GM12878 (cell line): ENCODE data around the gene OR52M1. TPM values are rescaled to one million over a fixed set of nuclear protein-coding genes. Genes with fewer than 3 reads are reported as not detected.

ENCODE experiments used
- ATAC-seq: fragments of 200-7000 bp; cut with Tn5 transposase; 3 replicates; pipeline ENCODE4 v1.9.1; 2020; ENCODE audit warnings: mild to moderate bottlenecking, moderate library complexity
- Bru-seq: library from RNA; stranded (reverse); fragments of 400-500 nt; gene quantifications from one replicate; lab custom pipeline; 2021; lab: Mats Ljungman, UMichigan
- BruChase-seq, 2 experiments: library from RNA; stranded (reverse); fragments of 400-500 nt; gene quantifications; one replicate each; lab custom pipeline; 2021; lab: Mats Ljungman, UMichigan
- BruUV-seq: library from RNA; stranded (reverse); fragments of 400-500 nt; replicated peaks from 2 replicates; lab custom pipeline; 2021; lab: Mats Ljungman, UMichigan
- CTCF ChIA-PET: fragments of 300-600 bp; sonication (Branson Sonifier 250); formaldehyde crosslinking; extraction: SDS; loops from one replicate; lab custom pipeline; 2021; ENCODE audit warnings: inconsistent platforms; lab: Yijun Ruan, JAX
- POLR2A ChIA-PET: fragments of 350-600 bp; formaldehyde crosslinking; extraction: SDS; loops from one replicate; lab custom pipeline; 2021; ENCODE audit warnings: inconsistent platforms; lab: Charles Lee
- RAD21 ChIA-PET: fragments of 300-600 bp; sonication (Branson Sonifier 250); formaldehyde crosslinking; loops from one replicate; lab custom pipeline; 2023; ENCODE audit warnings: antibody characterized with exemption; ENCODE audit not compliant: unreplicated experiment; lab: Charles Lee
- SMC1A ChIA-PET: fragments of 300-600 bp; sonication (Branson Sonifier 250); formaldehyde crosslinking; loops from one replicate; lab custom pipeline; 2023; ENCODE audit not compliant: unreplicated experiment, uncharacterized antibody; lab: Charles Lee
- DNase-seq: peaks from one replicate; pipeline ENCODE4 v3.0.0-alpha.2; 2011; ENCODE audit warnings: low read depth, low spot score
- FAIRE-seq: peaks from 3 replicates; lab custom pipeline; 2011; peaks lifted over from hg19 to GRCh38; lab: Jason Lieb, UNC
- H2AFZ ChIP-seq: 2 replicates; pipeline ENCODE4 v1.6.0; 2011; ENCODE audit warnings: low read depth, low read length, control low read depth; ENCODE audit not compliant: control insufficient read depth
- H3K27ac ChIP-seq: 2 replicates; pipeline ENCODE4 v1.5.1; 2011; ENCODE audit warnings: control low read depth; ENCODE audit not compliant: control insufficient read depth, insufficient read depth
- H3K27me3 ChIP-seq, 2 experiments: replicated peaks in 1 of 2; 2 replicates each; pipeline versions ENCODE4 v1.6.0 to v1.6.1; 2011; ENCODE audit warnings: low read length in 1 of 2; ENCODE audit not compliant: control insufficient read depth in 2 of 2, insufficient read depth in 2 of 2
- H3K36me3 ChIP-seq, 2 experiments: 2 replicates each; pipeline ENCODE4 v1.5.1; 2011; ENCODE audit warnings: low read length in 1 of 2; ENCODE audit not compliant: control insufficient read depth in 2 of 2, insufficient read depth in 2 of 2
- H3K4me1 ChIP-seq: 2 replicates; pipeline ENCODE4 v1.6.1; 2011; ENCODE audit warnings: mild to moderate bottlenecking, low read length, moderate library complexity, mixed read lengths; ENCODE audit not compliant: control insufficient read depth, insufficient read depth
- H3K4me2 ChIP-seq: 2 replicates; pipeline ENCODE4 v1.6.0; 2011; ENCODE audit warnings: control low read depth; ENCODE audit not compliant: control insufficient read depth, insufficient read depth
- H3K4me3 ChIP-seq: fragments of 200-600 bp; sonication (generic); 2 replicates; pipeline ENCODE4 v1.5.1; 2016
- H3K79me2 ChIP-seq: 2 replicates; pipeline ENCODE4 v1.6.0; 2011; ENCODE audit warnings: low read length; ENCODE audit not compliant: control insufficient read depth, insufficient read depth
- H3K9ac ChIP-seq: 2 replicates; pipeline ENCODE4 v1.8.0; 2011; ENCODE audit warnings: low read length, control low read depth, mixed read lengths; ENCODE audit not compliant: control insufficient read depth, insufficient read depth
- H3K9me3 ChIP-seq: replicated peaks from 3 replicates; pipeline ENCODE4 v1.5.1; 2011; ENCODE audit warnings: mild to moderate bottlenecking, low read length; ENCODE audit not compliant: control insufficient read depth, insufficient read depth
- H4K20me1 ChIP-seq: 2 replicates; pipeline ENCODE4 v1.6.0; 2011; ENCODE audit not compliant: control insufficient read depth, insufficient read depth
- CBFB ChIP-seq: IDR thresholded peaks from 2 replicates; pipeline ENCODE4 v1.6.1; 2016; ENCODE audit warnings: antibody characterized with exemption, low read depth
- GATAD2B ChIP-seq: fragments of 450-650 bp; conservative IDR thresholded peaks from 2 replicates; pipeline ENCODE4 v1.6.1; 2017; ENCODE audit warnings: low read depth, mild to moderate bottlenecking, moderate library complexity
- HDAC6 ChIP-seq: fragments of 200-600 bp; sonication (generic); IDR thresholded peaks from one replicate; pipeline ENCODE4 v1.8.0; 2017; ENCODE audit warnings: antibody characterized with exemption; ENCODE audit not compliant: unreplicated experiment
- HDGF ChIP-seq: fragments of 450-650 bp; IDR thresholded peaks from 2 replicates; pipeline ENCODE4 v1.6.1; 2016; ENCODE audit warnings: antibody characterized with exemption
- JUNB ChIP-seq: IDR thresholded peaks from 2 replicates; pipeline ENCODE4 v1.6.1; 2016; ENCODE audit warnings: antibody characterized with exemption, mild to moderate bottlenecking
- LARP7 ChIP-seq: fragments of 450-650 bp; IDR thresholded peaks from 2 replicates; pipeline ENCODE4 v1.6.1; 2017; ENCODE audit warnings: mild to moderate bottlenecking
- NRF1 ChIP-seq: conservative IDR thresholded peaks from 2 replicates; pipeline ENCODE4 v1.6.1; 2011; ENCODE audit warnings: mild to moderate bottlenecking, low read depth, low read length, improper control_type of control experiment
- SMAD1 ChIP-seq: fragments of 450-650 bp; IDR thresholded peaks from 2 replicates; pipeline ENCODE4 v1.6.1; 2018; ENCODE audit warnings: mild to moderate bottlenecking, low read depth; ENCODE audit not compliant: partially characterized antibody
- SMAD5 ChIP-seq: IDR thresholded peaks from 2 replicates; pipeline ENCODE4 v1.6.1; 2016; ENCODE audit warnings: antibody characterized with exemption, low read depth
- STAT1 ChIP-seq: fragments of 450-650 bp; conservative IDR thresholded peaks from 2 replicates; pipeline ENCODE4 v1.6.1; 2014; ENCODE audit warnings: antibody characterized with exemption, mild to moderate bottlenecking
- YBX1 ChIP-seq: fragments of 450-650 bp; IDR thresholded peaks from 2 replicates; pipeline ENCODE4 v1.6.1; 2016; ENCODE audit warnings: antibody characterized with exemption
- ZNF592 ChIP-seq: fragments of 450-650 bp; IDR thresholded peaks from 2 replicates; pipeline ENCODE4 v1.6.1; 2017; ENCODE audit warnings: mild to moderate bottlenecking, moderate library complexity
- WGBS: methylation state at CpG from one replicate; pipeline ENCODE4 v1.1.6; 2016; ENCODE audit warnings: low lambda C conversion rate; ENCODE audit not compliant: insufficient replicate concordance, insufficient coverage; ENCODE audit errors: missing lambda C conversion rate; 5-methylcytosine and 5-hydroxymethylcytosine counted together
- in situ Hi-C: fragments of 300-500 bp; cut with MboI; formaldehyde crosslinking; loops from 9 replicates; pipeline ENCODE4 v1.14.3; 2018; ENCODE audit warnings: mixed read lengths
- intact Hi-C: fragments of 100-400 bp; cut with micrococcal nuclease; formaldehyde crosslinking; loops from one replicate; pipeline ENCODE4 v1.14.2; 2022; ENCODE audit not compliant: unreplicated experiment
- long read RNA-seq, 2 experiments: library from polyadenylated mRNA; unstranded; transcript quantifications; one replicate each; pipeline ENCODE4 v2.0.0, GENCODE V29; 2019 to 2020
- polyA minus RNA-seq, 3 experiments: library from RNA; depleted of rRNA, polyadenylated mRNA; stranded (reverse); fragments of >200 nt; gene quantifications; 2 replicates each; pipeline ENCODE4 v1.2.3, GENCODE V29; 2011
- polyA plus RNA-seq, 11 experiments: library from polyadenylated mRNA; depleted of rRNA in 4 of 11; unstranded in 6 of 11; stranded (reverse) in 5 of 11; fragments of >200 nt; fragmentation: Nextera tagmentation in 4 of 11; fragmentation: Illumina TruSeq in 1 of 11; extraction: Ambion mirVana in 4 of 11; extraction: Trizol in 1 of 11; gene quantifications; 1 replicate in 1 of 11; 2 replicates in 10 of 11; pipeline versions ENCODE4 v1.2.1 to v1.2.3, GENCODE V29; 2011 to 2016; ENCODE audit warnings: inconsistent platforms in 2 of 11, missing spikeins in 2 of 11, low read depth in 1 of 11
- total RNA-seq, 4 experiments: library from RNA; depleted of rRNA in 3 of 4; stranded (reverse); fragments of >200 nt in 3 of 4; fragmentation: Illumina TruSeq in 1 of 4; extraction: Trizol in 1 of 4; gene quantifications; 2 replicates each; pipeline versions ENCODE4 v1.2.1 to v1.2.3, GENCODE V29; 2013 to 2021
- TF ChIP-seq, protein P1 (sequence below): IDR thresholded peaks from 2 replicates; pipeline ENCODE4 v1.6.1; 2011; ENCODE audit warnings: low read depth, mild to moderate bottlenecking, low read length, moderate library complexity, borderline replicate concordance; ENCODE audit errors: extremely low read depth
- TF ChIP-seq, protein P2 (sequence below): IDR thresholded peaks from 2 replicates; pipeline ENCODE4 v1.6.1; 2012; ENCODE audit warnings: low read depth, low read length, improper control_type of control experiment
- TF ChIP-seq, protein P3 (sequence below): IDR thresholded peaks from 2 replicates; pipeline ENCODE4 v1.6.1; 2011; ENCODE audit warnings: borderline replicate concordance, low read depth, mild to moderate bottlenecking, moderate library complexity, mixed read lengths, low read length; ENCODE audit not compliant: insufficient read depth; ENCODE audit errors: extremely low read length

OR52M1 gene, protein sequence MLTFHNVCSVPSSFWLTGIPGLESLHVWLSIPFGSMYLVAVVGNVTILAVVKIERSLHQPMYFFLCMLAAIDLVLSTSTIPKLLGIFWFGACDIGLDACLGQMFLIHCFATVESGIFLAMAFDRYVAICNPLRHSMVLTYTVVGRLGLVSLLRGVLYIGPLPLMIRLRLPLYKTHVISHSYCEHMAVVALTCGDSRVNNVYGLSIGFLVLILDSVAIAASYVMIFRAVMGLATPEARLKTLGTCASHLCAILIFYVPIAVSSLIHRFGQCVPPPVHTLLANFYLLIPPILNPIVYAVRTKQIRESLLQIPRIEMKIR
- not detected in 2 replicates for total RNA-seq (2013; cell fraction: nucleolus; rRNA removed)
- total RNA-seq (2014; rRNA removed) (not detected in 2 replicates), total RNA-seq (2014; rRNA removed; fragmentation: Illumina TruSeq; extraction: Trizol) (not detected in 2 replicates), total RNA-seq (2021) (not detected in 2 replicates), polyA plus RNA-seq (2011; rRNA removed) (not detected in 2 replicates), polyA plus RNA-seq (2014; fragmentation: Illumina TruSeq; extraction: Trizol) (not detected in 2 replicates), polyA plus RNA-seq (2014; fragmentation: Nextera tagmentation; extraction: Ambion mirVana) (not detected), polyA plus RNA-seq (2014; rRNA removed) (not detected in 2 replicates), polyA plus RNA-seq (2016; fragmentation: Nextera tagmentation; extraction: Ambion mirVana) (not detected), polyA minus RNA-seq (2011; rRNA and poly(A)+ RNA removed) (not detected in 2 replicates), Bru-seq, nascent RNA (not detected), BruChase-seq, experiment 1, labeled RNA remaining after a 6-hour chase (not detected), BruChase-seq, experiment 2, labeled RNA remaining after a 2-hour chase (not detected)
- not detected for polyA plus RNA-seq (2011; ENCODE audit: low read depth)
- not detected in 2 replicates for polyA plus RNA-seq (2011; cell fraction: cytosol; rRNA removed)
- polyA plus RNA-seq (2011; cell fraction: nucleus; rRNA removed): not detected in 2 replicates
- polyA plus RNA-seq (2012): not detected in 2 replicates
- not detected in 2 replicates for polyA minus RNA-seq (2011; cell fraction: cytosol; rRNA and poly(A)+ RNA removed)
- not detected in 2 replicates for polyA minus RNA-seq (2011; cell fraction: nucleus; rRNA and poly(A)+ RNA removed)
- long read RNA-seq, experiment 1: 0 reads
- long read RNA-seq, experiment 2: 0 reads

DNA sequence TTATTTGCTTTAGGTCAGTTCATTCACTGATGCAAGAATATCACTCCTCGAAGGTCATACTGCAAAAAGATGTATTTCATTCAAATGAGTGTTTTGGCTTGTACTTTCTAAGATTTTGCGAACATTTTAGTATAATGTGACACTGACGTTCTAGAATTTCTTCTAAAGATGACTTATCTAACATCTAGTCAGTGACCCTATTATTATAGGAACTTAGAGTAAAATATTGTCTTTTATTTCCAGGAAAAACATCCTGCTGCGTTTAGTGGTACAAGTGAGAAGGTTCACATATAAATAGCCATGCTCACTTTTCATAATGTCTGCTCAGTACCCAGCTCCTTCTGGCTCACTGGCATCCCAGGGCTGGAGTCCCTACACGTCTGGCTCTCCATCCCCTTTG lies at the start of gene OR52M1:
OR52M1 (plus strand) TSS at position 301 of the 400 bp plus-strand sequence; CDS start at position 301, 0 bp downstream.
- whole genome bisulfite sequencing: 17% methylated on average over 5 of the region's 5 CpGs
- no TSS peak for BruUV-seq
- TF ChIP-seq, protein P1, sequence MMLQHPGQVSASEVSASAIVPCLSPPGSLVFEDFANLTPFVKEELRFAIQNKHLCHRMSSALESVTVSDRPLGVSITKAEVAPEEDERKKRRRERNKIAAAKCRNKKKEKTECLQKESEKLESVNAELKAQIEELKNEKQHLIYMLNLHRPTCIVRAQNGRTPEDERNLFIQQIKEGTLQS: no peak
- TF ChIP-seq ZNF592 (no peak), STAT1 (no peak), JUNB (no peak), CBFB (no peak), HDAC6 (no peak), LARP7 (no peak), NRF1 (no peak), SMAD5 (no peak), SMAD1 (no peak), GATAD2B (no peak), HDGF (no peak), YBX1 (no peak)
- TF ChIP-seq, protein P2, sequence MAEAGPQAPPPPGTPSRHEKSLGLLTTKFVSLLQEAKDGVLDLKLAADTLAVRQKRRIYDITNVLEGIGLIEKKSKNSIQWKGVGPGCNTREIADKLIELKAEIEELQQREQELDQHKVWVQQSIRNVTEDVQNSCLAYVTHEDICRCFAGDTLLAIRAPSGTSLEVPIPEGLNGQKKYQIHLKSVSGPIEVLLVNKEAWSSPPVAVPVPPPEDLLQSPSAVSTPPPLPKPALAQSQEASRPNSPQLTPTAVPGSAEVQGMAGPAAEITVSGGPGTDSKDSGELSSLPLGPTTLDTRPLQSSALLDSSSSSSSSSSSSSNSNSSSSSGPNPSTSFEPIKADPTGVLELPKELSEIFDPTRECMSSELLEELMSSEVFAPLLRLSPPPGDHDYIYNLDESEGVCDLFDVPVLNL: no peak
- TF ChIP-seq, protein P3, sequence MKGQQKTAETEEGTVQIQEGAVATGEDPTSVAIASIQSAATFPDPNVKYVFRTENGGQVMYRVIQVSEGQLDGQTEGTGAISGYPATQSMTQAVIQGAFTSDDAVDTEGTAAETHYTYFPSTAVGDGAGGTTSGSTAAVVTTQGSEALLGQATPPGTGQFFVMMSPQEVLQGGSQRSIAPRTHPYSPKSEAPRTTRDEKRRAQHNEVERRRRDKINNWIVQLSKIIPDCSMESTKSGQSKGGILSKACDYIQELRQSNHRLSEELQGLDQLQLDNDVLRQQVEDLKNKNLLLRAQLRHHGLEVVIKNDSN: no peak

More for the DNA sequence above, at the start of gene OR52M1:
- Histone ChIP-seq H3K79me2 (no peaks in the 10 kb centered on the region), H3K9me3 (no peaks in the 10 kb centered on the region), H3K4me2 (no peak within 1 kb of the TSS), H2AFZ (no peak within 1 kb of the TSS), H3K27me3 (no peaks in the 10 kb centered on the region; a peak in 1 of 4 replicates), H3K36me3 (no peaks in the 10 kb centered on the region), H3K4me3 (no peak within 1 kb of the TSS; the same call in 1 of the 2 replicates), H3K4me1 (no peaks in the 10 kb centered on the region), H4K20me1 (no peaks in the 10 kb centered on the region), H3K9ac (no peak within 1 kb of the TSS), H3K27ac (no peak within 1 kb of the TSS)
- in situ Hi-C loops (loop anchor here (5.0 kb wide), 1 partner anchor 363 kb away; no protein-coding TSS in a partner anchor), intact Hi-C loops (no loop called here)
- ChIA-PET SMC1A (interaction anchor here (0.5 kb wide), 1 partner anchor 339 kb away, joined by 3 read pairs; no protein-coding TSS in a partner anchor), CTCF (interaction anchor here (7.7 kb wide), 1 partner anchor 360 kb away, joined by 122 read pairs; no protein-coding TSS in a partner anchor), RAD21 (no interaction called here), POLR2A (no interaction called here)
- ATAC-seq (no peak), FAIRE-seq (no peak), DNase-seq (no peak)
